Endothelial cell of umbilical vein (primary cell): ENCODE results near the gene CPO.

Experiments used
- CTCF ChIP-seq, 2 donors: IDR thresholded peaks; 1 replicate in 1 of 2; 2 replicates in 1 of 2; pipeline ENCODE4 v1.5.1; 2011; ENCODE audit warnings: low read length in 2 of 2, mild to moderate bottlenecking in 2 of 2, moderate library complexity in 2 of 2, control low read depth in 1 of 2, inconsistent platforms in 1 of 2, low read depth in 1 of 2; ENCODE audit not compliant: insufficient read depth in 1 of 2; ENCODE audit errors: extremely low read depth in 1 of 2
- POLR2AphosphoS5 ChIP-seq: IDR thresholded peaks from 2 replicates; pipeline ENCODE4 v1.6.1; 2012; ENCODE audit warnings: low read depth, mild to moderate bottlenecking, control low read depth, low read length, moderate library complexity; ENCODE audit not compliant: insufficient read depth

- no peak for TF ChIP-seq POLR2AphosphoS5
- no peak for TF ChIP-seq CTCF (IDR thresholded peaks at IDR 0.05; ENCODE audit: extremely low read depth in 1 of 2, insufficient read depth in 1 of 2, low read depth in 1 of 2, low read length in 2 of 2)
Measured at GRCh38 chr2:206978746-206979145, 39.4 kb downstream of the CPO start.
